CD4-positive, alpha-beta T cell treated with Interleukin-17A for 1 hour (primary cell): ENCODE results near the gene RAB3A.
"Not testable (repeated sequence)": the region's sequence is repeated elsewhere in the genome, so short reads cannot be mapped to it uniquely, and the experiment has no call there.

Experiments used
- DNase-seq: peaks from one replicate; pipeline ENCODE4 v3.0.0-alpha.2; 2020

RAB3A gene

DNA sequence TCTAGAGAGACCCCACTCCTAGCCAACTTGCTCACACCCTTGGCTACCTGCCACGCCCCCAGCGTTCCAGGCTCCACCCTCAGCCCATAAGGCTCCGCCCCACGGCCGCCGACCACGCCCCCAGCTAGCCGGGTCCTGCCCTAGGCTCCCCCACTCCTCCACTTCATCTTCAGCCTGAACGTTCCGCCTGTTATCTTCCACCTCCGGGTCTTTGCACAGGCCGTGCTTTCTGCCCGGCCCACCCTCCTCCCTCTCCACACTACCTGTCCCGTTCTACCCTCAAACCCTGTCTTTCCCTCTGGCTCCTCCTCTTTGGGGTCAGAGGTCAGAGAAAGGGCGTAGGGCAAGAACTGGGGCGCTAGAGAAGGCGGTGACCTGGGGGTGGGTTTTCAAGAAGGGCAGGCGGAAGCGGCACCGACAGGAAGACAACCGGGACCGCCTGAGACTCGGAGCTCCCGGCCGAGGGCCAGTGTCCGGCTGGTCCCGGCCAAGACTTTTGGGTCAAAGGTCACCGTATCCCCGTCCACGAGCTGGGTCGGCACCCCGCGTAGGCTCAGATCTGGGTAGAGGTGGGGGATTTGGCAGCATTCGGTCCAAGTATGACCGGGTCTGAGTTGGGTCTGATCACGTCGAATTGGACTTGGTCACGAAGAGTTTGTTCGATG is 20.1 kb upstream of the RAB3A start:
- peak; percentile 29 for DNase-seq

DNA sequence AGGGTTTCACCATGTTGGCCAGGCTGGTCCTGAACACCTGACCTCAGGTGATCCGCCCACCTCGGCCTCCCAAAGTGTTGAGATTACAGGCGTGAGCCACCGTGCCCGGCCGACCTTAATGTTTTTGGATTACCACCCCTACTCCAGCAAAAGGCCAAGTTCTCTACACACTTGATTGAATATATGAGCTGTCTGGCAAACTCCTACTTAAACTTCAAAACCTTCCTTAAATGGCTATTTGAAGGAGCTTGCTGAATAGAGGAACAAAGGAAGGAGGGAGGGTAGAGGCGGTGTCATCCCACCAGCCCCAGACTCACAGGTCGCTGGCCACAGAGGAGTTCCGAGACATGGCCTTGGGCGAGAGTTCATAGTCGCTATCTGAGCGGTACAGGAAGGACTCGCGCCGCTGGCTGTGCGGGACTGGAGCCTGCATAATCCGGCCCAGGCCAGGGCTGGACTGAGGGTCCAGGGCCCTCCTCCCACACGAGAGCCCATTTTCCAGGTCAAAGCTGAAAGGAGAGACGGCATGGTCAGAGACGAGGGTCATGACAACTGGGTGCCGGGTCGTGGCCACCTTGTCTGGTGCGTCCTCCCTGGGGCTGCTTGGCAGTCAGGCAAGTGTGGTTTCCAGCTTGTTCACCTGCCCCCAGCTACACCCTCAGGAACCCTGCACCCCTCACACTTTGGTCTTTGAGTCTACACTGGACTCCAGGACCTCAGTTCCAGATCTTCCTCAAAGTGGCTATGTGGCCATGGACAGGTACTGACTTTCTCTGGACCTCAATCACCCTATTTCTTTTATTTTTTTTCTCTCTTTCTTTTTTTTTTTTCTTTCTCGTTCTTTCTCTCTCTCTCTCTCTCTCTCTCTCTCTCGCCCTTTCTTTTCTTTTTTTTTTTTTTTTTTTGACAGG is 18.2 kb upstream of the RAB3A start:
- no peak for DNase-seq

DNA sequence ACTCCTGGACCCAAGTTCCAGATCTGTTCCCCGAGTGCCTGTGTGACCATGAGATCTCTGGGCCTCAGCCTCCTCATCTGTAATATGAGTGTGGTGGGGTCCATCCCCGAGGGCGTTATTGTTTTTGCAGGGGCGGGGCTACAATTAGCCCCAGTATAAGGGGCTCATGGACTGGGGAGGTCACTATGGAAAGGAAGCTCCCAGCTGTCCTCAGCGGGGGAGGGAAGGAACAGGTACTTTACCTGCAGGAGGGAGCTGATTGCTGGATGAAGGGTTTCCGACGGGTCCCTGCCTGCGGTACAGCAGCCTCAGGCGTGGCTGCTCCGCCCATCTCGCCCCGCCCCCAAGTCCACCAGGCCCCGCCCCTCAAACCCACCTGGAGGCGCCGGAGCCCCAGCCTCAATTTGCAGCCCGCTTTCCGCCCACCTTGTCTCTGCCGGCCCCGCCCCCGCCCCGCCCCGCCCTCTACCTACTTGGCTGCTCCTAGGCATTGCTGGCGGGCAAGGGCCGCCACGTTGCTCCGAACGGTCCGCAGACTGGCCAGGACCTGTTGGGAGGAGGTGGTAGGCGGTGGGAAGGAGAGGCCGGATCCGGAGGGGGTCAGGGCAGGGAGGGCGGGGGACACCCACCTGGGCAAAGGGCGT is 16.9 kb upstream of the RAB3A start:
- peak; percentile 19 for DNase-seq

DNA sequence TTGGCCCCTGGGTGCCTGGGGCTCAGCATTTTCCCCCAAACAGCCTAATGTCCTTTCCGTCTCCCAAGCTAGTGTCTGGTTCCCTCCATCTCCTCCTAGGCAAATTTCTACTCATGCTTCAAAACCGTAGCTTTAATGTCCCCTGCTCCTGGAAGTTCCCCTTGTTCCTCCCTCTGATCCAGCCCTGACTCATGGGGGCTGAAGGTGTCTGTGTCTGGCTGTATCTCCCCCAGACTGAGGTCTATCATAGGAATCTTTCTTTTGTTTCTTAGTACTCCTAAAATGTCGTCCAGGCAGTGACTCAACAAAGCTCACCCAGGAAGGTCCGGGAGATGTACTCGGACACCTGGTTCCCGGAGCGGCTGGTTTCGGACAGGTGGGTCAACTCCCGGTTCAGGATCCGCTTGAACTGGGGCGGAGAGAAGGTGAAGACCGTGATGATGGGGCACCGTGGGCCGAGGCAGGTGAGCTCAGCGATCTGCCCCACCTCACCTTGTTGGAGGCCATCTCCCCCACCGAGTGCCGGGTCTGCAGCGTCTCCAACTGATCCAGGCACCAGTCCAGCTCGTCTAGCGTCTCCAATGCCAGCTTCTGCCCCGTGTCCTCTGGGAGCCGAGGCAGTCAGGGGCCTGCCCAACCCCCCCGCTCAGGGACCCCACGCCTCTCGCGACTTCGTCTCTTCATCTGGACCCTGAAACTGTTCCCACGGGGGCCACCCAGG is 16.2 kb upstream of the RAB3A start:
- no peak for DNase-seq

DNA sequence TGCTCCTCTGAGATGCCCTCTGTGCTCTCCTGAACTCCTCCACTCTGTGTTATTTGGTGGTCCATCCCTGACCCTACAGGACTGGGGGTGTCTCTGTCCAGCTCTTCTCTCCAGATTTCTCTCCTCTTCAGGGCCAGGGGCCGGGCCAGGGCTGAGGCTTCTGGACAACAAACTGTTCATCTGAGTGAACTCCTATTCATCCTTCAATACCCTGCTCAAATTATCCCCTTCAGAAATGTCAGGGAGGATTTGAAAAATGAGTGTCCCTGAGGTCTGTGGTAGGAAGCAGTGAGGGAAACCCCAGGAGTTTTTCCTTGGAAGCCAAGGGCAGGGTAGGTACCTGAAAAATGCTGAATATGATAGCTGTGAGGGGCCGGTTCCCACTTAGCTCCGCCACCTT is 14.8 kb upstream of the RAB3A start:
- DNase-seq = no peak

DNA sequence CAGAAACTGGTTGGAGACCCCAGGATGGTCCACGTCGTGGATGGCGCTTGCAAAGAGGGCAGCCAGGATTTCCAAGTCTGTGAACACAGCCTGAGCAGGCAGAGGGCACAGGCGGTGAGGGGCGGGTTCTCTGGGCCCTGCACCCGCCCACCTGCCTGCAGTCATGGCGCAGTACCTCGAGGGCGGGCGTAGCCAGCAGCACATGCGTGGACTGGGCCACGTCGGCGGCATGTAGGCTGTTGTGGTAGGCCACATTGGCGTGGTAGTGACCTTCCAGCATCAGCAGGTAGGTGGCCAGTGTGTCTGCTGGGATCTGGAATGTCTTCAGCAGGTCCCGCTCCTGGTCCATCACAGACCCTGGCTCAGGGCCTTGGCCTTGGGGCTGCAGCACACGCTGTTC is 14.3 kb upstream of the RAB3A start:
- DNase-seq = no peak

DNA sequence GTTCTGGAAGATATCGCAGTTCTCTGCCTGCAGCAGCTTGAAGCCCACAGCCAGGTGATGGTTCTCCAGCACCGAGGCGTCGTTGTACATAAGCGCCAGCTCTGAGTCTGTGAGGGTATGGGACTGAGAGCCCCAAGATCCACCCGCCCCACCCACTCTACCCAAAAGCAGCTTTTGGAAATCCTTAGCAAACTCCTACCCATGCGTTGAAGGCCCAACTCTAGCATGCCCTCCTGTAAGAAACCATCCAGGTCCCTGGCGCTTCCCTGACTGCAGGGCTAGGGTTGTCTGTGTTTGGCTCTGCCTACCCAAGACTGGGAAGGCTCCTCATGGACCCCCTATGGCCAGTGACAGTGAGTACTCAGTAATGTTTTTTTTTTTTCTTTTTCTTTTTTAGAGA is 12.9 kb upstream of the RAB3A start:
- DNase-seq = no peak

DNA sequence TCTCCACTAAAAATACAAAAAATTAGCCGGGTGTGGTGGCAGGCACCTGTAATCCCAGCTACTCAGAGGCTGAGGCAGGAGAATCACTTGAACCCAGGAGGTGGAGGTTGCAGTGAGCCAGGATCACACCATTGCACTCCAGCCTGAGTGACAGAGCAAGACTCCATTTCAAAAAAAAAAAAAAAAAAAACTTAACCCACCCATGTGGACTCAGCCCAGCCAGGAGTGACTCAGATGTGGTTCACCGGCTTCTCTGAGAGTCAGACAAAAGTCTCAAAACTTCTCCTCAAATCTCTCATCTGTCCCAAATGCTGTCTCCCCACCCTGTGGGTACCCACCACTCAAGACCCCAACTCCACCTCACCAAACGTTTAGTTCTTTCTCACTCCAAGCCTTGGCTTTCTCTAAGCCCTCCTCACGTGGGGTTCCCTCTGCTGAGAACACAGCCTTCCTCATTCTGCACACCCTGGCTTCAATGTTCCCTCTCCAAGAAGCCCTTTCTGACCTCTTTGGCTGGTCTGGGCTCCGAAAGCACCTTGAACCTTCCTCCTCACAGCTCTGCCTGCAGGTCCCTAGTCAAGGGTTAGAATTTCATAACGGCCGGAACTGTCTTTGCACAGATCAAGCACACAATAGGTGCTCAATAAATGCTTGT is 11.1 kb upstream of the RAB3A start:
- no peak for DNase-seq

DNA sequence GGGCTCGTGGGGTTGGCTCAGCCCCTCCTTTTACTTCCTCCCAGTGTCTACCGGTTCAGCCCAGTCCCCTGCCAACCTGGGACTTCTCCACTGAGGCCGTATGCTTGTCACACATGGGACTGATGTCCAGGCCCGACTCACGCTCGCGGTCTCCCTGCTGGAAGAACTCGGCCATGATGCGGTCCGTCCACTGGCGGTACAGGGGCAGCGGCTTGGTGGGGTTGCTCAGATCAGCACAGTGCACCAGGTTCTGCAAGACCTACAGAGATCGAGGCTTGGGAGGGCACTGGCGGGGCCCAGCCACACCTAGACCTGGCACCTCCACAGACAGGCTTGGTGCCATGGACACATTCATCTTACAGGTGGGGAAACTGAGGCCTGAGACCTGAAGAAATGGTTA is 7.8 kb upstream of the RAB3A start:
- DNase-seq = no peak

DNA sequence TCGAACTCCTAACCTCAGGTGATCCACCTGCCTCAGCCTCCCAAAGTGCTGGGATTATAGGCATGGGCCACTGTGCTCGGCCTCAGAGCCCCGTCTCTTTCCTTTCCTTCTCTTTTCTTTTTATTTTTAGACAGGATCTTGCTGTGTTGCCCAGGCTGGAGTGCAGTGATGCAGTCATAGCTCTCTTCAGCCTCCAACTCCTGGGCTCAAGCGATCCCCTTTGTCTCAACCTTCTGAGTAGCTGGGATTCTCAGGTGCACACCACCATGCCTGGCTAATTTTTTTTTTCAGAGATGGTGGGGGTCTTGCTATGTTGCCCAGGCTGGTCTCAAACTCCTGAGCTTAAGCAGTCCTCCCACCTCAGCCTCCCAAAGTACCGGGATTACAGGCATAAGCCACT is 6.1 kb upstream of the RAB3A start:
- not testable (repeated sequence) for DNase-seq

DNA sequence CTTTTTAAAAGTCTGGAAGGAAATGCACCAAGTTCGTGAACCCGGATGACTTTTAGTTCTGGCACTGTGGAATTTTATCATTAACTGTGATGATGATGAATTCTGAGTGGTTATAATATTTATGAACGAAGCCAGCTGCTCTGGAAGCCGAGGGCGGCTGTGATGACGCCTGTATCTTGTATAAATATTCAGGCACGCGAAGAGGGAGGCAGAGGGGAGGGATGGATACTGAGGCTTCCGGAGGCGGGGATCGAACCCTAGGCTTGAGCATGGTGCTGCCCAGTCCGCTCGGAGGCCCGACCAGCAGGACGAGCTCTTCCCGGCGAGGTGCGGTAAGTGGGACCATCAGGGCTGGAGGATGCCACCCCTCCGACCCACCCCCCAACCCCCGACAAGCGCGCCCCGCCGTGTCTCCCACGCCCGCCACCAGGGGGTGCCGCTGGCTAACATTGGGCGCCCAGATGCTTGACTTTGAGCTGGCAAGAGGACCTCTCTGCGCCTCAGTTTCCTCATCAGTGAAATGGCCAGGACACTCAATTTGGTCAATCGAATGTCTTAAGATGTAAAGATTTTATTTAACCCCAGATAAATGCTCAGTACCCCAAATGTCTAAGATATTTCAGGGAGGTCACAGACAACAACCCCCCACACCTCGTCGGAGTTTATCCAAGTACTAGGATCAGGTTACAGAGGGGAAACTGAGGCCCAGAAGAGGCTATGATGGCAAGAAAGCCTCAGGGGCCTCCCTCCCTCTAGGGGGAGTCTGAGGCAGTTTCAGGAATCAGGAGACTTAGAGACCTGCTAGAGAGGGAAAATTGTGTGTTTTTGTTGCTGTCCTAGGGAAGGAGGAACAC is 4.5 kb upstream of the RAB3A start:
- DNase-seq = peak; percentile 48

DNA sequence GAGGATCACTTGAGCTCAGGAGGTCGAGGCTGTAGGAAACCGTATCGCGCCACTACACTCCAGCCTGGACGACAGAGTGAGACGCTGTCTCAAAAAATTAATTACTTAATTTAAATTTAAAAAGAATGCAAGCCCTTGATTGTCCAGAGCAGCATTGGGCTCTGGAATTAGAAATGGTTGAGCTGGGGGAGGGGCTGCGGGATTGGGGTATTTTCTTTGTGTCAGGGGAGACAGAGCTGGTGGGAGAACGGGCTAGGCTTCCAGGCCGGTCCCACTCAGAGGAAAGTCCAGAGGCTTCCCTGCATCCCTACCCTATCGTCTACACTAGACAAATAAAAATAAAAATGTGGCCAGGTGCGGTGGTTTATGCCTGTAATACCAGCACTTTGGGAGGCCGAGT is 2.2 kb upstream of the RAB3A start:
- DNase-seq = no peak

DNA sequence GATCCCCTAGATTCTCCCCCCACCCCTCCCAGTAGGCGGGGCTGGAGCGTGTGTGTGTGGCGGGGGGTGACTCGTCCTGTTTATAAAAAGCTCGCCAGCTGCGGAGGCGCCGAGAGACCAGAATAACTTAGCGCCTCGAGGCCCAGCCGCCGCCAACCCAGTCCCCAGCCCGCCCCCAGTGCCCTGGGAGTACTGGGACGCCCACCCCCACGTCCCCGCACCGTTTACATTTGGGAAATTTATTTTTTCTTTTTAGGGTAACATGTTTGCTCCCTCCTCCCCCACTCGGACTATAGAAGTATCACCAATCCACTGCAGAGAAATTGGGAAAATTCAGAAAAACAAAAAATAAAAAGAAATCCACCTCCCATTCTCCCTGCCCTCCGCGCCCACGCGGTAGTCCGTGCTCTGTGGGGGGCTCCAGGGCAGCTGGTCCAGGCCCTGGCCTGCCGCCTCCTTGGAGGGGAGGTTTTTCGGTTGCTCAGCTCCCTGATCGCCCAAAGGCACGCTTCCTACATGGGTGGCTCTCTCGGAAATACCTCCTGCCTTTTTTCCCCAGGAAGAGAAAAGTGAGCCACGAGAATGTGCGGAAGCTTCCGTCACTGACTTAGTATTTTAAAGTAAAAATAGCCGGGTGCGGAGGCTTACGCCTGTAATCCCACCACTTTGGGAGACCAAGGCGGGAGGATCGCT is 1.5 kb upstream of the RAB3A start:
- peak; percentile 65 for DNase-seq

DNA sequence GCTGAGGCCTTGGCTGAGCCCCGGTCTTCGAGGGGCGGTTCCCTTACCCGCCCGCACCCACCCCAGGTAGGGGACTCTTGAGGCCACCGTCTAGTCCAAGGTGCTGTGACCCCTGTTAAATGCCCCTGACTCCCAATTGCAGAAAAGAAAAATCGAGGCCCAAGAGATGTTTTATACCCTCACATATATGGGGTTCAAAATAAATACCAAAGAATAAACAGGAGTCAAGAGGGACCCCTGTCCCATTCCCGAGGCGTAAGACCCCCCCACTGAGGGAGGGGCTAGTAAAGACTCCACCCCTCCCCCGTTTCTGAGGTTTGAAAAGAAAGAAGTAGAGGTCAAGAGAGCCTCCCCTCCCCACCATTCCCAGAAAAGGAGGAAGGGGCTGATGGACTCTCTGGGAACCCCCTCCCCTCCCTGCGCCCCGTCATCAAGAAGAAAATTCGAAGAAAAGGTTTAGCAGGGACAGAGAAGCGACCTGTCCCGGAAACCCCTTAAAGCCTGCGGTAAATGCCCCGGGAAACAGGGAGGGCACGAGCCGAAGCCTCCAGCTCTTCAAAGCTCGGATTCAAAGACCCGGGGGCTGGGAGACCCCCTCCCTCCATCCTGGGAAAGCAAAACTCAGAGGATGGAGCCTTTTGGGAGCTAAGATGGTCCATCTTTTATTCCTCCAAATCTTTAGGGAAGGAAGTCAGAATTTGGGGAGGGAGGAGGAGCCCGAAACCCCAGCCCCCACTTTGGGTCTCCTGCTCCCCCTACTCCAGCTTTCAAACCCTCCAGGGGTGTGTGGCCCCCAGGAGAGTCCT is 755 bp upstream of the RAB3A start:
- no peak for DNase-seq

DNA sequence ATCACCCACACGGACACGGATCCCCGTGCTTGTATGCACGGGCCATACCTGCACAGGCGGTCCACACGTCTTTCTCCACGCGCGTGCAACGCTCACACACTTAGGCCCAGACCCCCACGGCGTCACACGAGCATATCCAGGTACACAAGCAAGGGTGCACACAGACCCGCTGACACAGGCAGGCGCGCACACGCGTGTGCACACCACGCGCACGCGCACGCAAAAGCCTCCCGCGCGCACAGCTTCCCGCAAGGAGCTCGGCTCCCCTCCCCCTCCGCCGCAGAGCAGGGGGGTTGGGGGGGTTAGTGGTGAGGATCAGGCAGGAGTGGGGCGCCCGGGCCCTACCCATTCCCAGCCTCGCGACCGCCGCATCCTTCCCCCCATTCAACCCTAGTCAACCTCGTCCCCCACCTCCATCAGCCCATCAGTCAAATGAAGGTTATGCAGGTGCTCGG is 407 bp downstream of the RAB3A start:
- no peak for DNase-seq

DNA sequence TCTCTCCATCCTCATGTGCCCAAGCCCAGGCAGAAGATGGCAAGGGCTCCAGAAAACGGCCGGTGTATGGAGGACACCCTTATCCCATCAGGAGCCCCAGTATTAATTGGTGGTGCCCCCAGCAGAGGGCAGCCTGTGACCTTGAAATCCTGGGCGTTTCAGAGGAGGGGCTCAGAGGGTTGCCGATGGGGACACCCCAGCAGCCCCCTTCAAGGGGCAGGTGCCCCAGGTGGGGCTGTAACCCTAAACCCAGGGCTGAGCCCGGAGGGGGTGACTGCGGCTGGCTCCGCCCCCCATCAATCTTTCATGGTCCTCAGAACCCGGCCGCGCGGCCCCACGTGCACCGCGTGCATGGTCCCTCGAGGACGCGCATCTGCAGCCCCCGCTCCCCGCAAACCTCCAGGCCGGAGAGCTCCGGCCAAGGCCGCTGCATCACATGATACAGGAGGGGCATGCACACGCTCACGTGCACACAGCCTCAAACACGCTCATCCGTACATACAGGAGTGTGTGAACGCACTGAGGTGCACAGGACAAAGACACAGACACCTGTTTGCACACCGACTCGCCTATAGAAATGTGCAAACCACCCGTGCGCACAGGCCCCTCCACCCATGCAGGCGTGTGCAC is 949 bp downstream of the RAB3A start:
- DNase-seq = peak; percentile 38

DNA sequence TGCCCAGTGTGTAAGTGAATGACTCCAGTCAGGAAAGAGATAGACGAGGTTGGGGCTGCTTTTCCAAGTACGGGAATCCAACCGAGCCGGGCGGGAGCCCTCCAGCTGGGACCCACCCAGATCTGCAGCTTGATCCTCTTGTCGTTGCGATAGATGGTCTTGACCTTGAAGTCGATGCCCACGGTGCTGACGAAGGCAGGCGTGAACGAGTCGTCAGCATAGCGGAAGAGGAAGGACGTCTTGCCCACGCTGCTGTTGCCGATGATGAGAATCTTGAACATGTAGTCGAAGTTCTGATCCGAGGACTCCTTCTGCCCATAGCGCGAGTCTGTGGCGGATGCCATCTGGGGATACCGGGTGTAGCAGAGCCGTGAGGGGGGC is 1.5 kb downstream of the RAB3A start:
- DNase-seq = no peak

DNA sequence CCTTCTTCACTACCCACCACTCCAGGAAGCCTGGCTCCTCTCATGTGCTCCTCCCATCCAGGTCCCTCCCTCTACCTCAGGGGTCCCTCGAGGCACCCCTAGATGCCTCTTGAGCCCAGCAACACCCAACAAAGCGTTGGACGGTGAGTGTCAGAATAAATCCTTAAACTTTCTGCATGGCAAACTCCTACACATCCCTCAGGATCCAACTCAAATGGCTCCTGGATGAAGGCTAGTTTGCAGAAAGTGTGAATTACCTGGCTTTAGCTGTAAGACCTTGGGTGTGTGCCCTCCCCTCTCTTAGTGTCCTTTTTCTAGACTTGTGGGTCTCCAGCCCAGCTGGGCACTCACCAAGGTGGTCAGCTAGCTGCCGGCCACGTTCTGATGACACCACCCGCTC is 5.5 kb downstream of the RAB3A start:
- DNase-seq = no peak

DNA sequence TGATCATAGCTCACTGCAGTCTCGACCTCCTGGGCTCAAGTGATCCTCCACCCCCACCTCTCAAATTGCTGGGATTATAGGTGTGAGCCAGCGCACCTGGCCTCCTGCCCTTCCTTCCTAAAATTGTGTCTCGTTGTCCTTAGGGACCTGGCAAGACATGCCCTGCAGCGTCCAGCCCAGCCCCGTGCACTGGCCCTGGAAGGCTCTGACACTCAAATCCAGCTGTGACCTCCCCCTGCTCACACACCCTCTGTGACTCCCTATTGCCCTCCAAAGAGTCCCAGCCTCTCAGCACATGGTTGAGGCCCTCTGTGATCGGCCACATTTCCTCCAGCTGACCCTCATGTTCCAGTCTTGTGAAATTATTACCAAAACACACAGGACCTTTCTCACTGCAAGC is 5.9 kb downstream of the RAB3A start:
- no peak for DNase-seq

DNA sequence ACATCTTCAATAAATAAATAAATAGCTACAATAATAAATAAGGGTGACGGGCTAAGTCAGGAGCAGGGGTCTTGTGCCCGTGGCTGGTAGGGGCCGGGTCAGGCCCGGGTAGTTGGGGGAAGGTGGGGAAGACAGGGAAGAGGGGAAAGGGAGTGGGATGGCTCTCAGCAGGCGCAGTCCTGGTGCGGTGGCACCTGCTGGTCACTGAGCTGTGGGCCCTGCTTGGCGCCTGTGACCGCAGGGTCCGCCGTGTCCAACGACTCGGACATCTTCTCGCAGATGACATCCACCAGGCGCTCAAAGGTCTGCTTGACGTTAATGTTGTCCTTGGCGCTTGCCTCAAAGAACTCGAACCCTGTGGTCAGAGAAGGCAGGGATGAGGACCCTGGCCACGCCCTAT is 6.5 kb downstream of the RAB3A start:
- no peak for DNase-seq
